ENCODE data around the gene EIF2B5. TPM values are rescaled to one million over a fixed set of nuclear protein-coding genes. Genes with fewer than 3 reads are reported as not detected.
"Not testable (repeated sequence)": the region's sequence is repeated elsewhere in the genome, so short reads cannot be mapped to it uniquely, and the experiment has no call there.

Gene EIF2B5
- total RNA-seq = 54.9 TPM

DNA sequence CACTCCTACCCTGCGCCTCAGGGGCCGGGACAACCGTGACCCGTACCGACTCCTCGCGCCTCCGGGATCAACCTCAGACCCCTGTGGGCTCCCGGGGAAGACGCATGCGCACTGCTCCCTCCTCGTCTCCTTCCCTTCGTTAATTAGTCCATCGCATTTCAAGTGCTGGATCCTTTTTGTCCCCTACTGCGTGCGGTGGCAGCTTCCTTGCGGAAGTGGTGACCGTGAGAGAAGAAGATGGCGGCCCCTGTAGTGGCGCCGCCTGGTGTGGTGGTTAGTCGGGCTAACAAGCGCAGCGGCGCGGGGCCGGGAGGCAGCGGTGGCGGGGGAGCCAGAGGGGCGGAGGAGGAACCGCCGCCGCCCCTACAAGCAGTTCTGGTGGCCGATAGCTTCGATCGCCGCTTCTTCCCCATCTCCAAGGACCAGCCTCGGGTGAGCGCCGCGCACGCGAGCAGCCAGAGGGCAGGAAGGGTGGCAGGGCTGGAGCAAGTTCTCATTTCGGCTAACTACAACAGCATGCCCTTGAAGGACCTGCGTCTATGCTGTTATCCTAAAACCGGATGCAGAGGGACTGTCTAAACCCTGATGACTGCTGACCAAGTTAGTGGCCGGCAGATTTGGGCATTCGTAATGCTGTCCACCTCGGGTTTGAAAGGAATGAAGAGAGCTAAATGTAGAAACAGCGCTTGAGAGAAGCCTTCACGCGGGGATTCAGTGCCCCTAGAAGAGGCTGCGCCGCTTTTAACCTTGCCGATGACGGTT is at the start of gene EIF2B5:
TSS of gene EIF2B5 (plus strand) at position 210 of the 762 bp plus-strand sequence. CDS start at position 238, 28 bp downstream.
- DNase-seq = peak; percentile 98

DNA sequence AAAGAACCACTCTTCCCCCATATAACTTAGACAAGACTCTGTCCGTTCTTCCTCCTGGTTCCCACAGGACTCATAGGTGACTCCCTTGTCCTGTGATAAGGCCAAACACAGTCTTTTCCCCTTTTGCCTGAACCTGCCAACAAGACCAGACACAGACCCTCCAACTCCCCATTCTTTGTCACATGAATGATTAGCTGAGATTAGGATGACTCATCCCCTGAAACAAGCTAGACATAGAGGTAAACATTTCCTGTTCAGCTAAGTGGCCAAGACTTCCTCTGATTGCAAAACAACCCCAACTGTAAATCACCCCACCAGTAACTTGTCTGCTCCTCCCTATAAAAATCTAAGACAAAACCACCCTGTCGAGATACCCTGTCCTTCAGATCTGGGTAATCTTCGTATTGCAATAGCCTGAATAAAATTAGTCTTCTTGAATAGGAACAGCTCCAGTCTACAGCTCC is 49.7 kb upstream of the EIF2B5 start:
- DNase-seq = no peak

DNA sequence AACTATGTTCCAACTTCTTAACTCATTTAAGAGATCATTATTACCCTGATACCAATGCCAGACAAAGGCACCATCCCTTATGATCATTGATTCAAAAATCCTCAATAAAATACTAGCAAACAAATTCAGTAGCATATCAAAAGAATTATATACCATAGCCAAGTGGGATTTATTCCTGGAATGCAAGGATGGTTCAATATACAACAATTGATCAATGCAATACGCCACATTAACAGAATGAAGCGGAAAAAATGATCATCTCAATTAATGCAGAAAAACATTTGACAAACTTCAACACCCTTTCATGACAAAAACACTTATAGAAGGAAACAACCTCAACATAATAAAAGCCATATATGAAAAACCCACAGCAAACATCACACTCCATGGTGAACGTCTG is 43.0 kb upstream of the EIF2B5 start:
- no peak for DNase-seq

DNA sequence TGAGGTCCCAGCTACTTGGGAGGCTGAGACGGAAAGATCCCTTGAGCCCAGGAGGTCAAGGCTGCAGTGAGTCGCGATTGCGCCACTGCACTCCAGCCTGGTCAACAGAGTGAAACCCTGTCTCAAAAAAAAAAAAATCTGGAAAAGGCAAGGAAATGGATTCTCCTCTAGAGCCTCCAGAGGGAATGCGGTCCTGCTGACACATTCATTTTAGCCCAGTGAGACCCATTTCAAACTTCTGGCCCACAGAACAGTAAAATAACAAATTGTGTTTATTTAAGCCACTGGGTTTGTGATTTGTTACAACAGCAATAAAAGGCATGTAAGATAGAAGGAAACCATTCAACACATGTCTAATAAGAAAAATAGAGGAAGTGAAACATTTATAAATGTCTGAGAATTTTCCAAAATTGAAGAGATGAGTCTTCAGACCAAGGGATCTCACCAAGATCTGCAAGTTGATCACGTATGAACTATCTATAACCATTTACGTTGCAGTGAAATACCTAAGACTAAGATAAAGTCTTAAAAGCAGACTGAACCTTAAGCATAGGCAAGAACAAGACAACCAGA is 38.3 kb upstream of the EIF2B5 start, which contains the start of gene HTR3E:
TSS of gene HTR3E (plus strand) at position 254 of the 573 bp plus-strand sequence. CDS start 466 bp downstream, outside the sequence.
- DNase-seq = no peak

DNA sequence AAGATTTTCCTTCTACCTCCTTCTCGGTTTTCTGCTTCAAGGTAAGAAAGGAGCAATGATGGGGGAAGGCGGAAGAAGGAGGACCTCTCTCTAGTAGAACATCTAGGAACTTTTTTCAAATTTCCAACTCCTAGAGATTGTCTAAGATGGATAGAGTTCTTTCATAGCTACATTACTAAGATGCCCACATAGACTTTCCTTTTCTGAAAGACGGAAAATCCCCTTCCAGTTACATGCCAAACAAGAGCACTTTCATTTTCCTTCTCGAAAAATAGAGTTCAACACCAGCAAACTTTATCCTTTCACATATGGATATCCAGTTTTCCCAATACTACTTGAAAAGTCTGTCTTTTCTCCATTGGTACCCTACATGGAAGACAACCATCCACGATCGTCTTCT is 37.6 kb upstream of the EIF2B5 start:
- DNase-seq = no peak

DNA sequence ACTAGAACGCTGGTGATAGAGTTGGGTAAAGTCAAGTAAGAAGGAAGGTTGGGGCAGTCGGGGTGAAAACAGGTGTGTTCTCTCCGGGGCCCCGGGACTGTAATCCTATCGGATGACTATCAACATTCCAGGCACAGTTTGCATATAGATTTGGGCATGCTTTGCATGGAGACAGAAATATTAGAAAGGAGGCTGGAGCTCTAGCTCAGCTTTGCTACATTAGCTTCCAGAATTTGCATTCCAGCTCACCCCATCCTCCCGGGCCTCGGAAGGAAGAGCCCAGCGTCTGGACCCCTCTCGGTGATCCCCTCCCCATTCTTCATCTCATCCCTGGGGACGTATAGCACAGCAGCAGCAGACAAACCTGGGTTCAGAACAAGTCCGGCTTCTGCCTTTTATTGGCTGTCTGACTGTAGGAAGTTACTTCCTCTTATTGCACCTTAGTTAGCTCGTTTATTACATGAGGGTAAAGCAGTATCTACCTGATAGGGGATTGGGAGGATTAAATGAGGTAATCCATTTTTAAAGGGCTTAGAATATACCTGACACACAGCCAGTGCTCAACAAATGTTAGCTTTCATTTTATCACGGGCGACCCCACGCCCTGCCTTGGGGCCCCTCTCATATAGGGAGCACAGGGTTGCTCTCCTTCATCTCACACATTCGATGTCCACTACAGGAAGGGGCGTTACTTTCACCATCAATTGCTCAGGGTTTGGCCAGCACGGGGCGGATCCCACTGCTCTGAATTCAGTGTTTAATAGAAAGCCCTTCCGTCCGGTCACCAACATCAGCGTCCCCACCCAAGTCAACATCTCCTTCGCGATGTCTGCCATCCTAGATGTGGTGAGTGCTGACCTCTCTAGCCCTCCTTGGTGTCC is 35.1 kb upstream of the EIF2B5 start:
- DNase-seq = peak; percentile 8

DNA sequence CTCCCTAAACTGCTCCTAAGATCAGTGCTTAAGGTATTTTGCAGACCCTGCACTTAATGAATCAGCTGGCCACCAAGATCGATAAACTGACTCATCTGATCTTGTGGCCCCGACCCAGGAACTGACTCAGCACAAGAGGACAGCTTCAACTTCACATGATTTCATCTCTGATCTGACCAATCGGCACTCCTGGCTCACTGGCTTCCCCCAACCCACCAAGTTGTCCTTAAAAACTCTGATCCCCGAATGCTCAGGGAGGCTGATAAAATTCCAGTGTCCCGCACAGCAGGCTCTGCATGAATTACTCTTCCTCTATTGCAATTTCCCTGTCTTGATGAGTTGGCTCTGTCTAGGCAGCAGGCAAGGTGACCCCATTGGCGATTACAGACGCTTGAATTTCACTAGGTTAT is 24.8 kb upstream of the EIF2B5 start:
- DNase-seq = no peak

DNA sequence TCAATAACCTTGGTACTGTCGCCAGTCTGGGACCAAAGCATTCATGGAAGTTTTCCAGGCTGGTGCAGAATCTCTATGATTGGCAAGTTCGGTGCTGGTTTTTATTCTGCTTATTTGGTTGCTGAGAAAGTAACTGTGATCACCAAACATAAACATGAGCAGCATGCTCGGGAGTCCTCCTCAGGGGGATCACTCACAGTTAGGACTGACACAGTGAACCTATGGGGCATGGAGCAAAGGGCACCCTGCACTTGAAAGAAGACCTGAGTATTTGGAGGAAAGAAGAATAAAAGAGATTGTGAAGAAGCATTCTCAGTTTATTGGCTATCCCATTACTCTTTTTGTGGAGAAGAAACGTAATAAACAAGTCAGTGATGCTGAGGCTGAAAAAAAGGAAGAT is 19.1 kb upstream of the EIF2B5 start:
- no peak for DNase-seq

DNA sequence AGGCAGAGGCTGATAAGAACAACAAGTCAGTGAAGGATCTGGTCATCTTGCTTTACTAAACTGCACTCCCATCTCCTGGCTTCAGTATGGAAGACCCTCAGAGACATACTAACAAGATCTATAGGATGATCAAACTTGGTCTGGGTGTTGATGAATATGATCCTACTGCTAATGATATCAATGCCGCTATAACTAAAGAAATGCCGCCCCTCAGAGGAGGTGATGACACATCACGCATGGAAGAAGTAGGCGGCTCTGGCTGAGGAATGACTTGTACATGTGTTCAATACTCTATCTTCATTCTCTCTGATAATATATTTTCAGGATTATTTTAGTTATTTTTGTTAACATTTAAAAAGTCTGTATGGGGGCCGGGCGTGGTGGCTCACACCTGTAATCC is 17.5 kb upstream of the EIF2B5 start:
- DNase-seq = no peak

DNA sequence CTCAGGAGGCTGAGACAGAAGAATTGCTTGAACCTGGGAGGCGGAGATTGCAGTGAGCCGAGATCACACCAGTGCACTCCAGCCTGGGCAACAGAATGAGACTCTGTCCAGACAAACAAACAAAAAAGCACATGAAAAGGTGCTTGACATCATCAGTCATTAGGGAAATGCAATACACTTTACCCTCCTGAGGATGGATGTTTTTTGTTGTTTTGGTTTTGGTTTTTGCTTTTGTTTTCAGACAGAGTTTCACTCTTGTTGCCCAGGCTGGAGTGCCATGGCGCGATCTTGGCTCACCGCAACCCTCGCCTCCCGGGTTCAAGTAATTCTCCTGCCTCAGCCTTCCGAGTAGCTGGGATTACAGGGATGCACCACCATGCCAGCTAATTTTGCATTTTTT is 14.1 kb upstream of the EIF2B5 start:
- not testable (repeated sequence) for DNase-seq

DNA sequence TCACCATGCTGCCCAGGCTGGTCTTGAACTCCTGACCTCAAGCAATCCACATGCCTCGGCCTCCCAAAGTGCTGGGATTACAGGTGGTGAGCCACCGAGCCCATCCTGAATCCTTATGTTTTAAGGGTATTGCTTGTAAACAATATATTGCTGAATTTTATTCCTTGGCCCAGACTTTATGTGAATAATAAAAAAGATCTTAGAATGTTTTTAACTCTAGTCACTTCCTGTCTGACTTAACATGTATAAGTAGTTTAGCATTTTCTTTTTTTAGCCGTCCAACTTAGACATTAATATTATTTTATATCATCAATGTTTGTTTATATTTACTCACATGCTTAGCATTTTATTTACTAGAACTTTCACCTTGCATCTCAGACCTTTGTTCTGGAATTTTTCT is 9.2 kb upstream of the EIF2B5 start:
- DNase-seq = no peak

DNA sequence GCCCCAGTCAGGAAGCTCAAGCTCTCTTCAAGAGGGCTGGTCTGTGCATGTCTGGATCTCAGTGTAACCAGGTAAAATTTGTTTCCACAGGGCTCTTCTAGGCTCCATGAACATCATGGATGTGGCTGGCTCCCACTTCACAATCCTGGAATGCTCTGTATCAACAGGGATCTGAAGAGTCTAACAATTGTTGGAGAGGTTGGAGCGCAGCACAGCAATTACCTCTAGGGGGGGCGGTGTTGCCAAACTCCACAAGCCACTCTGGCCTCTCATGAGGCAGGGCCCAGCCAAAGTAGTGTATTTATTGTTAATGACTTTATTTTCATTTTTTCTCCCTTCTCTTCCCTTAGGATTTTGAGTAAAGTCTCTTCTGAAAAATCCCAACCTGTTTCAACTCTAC is 6.1 kb upstream of the EIF2B5 start:
- DNase-seq = peak; percentile 27

DNA sequence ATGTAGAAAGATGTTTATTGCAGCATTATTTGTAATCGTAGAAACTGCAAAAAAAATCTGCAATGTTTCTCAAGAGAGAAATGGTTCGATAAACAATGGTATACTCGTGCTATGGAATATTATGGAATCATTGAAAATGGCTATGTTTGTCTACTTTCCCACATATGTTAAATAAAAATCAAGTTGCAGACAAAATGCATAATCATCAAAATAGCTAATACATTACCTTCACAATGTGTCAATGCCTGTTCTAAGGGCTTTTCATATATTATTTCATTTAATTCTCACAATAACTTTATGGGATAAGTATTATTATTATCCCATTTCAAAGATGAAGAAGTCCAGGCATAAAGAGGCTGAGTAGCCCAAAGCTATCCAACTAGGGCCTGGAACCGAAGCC is 2.2 kb upstream of the EIF2B5 start:
- DNase-seq = no peak

DNA sequence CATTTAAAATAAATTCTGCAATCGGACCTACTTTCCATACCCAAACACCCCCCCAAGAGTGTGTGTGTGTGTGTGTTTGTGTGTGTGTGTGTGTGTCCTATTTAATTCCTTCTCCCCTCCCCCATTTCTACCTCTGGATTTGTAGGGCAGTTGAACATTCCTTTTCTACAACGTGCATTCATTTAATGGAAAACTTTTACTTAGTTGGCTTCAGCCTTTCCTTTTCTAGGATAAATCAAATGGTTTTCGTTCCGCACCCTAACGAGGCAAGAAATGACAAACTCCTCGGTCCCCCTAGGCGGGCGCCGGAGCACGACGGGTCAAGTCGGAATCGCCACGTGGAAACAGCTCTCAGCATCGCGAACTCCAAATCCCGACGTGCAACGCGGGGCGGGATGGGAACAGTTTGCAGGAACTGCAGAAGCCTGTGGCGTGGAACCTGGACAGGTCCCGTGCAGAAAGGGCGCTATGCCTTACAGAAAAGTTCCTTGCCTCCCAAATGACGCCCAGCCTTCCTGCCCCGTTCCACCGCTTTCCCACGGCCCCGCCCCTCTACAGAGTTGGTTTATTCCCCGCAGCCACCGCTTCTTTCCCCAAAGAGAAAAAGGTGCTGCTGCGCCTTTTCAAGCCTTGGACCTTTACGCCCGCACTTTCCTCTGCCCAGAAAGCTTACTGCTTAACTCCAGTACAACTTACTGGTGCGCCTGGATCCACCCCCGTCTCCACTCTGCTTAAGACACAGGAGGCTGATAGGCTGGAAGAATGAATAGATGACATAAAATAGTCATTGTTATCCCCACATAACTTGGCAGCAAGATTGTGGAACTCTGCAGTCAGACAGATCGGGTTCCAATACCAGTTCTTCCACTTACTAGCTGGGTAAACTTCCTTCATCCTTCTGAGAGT is 1.1 kb upstream of the EIF2B5 start:
- DNase-seq = peak; percentile 93

DNA sequence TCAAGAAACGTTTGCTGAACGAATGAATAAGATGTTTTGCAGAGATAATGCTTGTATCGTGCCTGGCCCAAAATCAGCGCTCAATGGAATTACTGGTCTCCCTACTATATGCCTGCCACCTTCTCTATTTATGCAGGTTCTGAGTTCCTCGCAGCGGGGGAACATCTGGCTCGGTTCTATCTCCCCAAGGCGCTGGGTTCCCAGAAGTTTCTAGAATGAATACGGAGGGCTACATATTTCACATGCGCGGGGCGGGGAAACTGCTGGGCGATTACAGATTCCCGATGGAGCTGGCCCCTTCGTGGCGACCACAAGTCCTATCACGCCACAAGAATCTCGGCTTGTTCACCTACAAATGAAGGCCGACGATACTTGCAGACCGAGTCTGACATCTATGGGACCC is 411 bp upstream of the EIF2B5 start:
- DNase-seq = no peak

DNA sequence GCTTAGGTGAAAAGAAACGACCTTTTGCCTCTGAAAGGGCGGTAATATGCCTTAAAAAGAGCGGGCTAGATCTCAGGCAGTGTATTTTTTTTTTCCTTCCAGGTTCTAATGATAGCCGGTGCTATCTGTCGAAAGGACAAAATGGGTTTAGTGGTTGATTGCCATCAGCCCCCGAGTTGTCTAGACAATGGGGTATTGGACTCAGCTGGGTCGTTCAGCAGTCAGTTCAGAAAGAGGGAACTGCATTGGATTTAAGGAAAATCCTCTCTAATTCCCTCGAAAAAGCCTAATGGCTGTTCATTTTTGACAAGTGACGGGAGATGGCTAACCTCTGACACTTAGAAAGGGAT is 728 bp downstream of the EIF2B5 start:
- DNase-seq = no peak

DNA sequence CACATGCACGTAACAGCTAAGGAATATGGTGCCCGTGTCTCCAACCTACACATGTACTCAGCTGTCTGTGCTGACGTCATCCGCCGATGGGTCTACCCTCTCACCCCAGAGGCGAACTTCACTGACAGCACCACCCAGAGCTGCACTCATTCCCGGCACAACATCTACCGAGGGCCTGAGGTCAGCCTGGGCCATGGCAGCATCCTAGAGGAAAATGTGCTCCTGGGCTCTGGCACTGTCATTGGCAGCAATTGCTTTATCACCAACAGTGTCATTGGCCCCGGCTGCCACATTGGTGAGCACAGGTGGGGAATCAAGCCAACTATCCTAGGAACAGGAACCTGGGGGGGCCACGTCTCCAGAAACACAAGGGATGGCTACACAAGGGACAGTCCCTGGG is 5.3 kb downstream of the EIF2B5 start:
- no peak for DNase-seq

DNA sequence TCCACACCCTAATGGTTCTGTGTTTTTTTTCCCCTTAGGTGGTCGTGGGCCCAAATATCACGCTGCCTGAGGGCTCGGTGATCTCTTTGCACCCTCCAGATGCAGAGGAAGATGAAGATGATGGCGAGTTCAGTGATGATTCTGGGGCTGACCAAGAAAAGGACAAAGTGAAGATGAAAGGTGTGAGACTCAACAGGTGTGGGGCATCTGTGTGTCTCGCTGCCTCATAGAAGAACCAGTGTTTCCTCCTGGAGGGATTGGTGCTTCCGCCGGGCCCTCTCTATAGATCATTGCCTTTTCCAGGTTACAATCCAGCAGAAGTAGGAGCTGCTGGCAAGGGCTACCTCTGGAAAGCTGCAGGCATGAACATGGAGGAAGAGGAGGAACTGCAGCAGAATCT is 7.0 kb downstream of the EIF2B5 start:
- no peak for DNase-seq

DNA sequence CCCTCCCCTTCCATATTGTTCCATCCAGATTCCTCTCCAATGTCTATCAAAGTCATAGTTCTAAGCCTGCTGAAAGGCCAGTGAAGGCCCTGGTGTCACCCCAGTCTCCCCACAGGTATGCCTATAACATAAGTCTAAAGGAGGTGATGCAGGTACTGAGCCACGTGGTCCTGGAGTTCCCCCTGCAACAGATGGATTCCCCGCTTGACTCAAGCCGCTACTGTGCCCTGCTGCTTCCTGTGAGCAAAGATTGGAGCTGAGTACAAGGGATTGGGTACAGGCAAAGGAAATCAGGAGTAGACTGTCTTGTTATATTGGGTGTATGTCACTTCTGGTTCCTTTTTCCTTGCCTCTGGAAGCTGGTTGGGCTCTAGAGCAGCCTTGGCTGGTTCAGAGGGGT is 8.2 kb downstream of the EIF2B5 start:
- no peak for DNase-seq

DNA sequence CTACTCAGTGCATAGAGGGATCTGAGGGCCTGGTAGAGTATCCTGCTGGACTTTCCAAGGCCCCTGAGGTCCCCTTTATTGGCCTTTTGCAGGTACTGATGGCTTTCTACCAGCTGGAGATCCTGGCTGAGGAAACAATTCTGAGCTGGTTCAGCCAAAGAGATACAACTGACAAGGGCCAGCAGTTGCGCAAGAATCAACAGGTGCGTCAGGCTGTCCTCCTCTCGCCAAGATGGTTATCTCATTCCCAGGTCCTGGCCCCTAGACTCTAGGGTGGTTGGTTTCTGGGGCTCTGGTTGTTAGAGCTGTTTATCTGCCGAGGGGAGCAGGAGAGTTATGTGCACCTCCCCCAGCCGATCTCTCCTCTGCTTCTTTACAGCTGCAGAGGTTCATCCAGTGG is 9.3 kb downstream of the EIF2B5 start:
- no peak for DNase-seq

DNA sequence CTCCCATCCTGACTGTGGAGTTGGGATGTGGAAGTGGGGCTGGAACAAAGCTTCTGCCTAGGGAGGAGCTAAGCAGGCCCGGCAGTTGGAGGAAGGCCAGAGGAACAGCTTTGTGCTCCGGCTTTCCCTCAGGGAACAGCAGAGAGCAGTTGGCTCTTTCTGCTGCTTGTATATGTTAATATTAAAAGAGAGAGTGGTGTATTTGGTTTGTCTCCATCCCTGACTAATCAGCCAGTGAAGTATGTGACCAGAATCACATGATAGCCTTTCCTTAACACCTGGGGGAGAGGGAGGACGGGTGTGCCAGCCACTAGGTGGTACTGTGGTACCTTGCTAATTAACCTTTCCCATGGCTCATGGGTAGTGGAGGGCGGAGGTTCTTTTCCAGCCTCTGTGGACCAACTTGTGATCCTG is 10.0 kb downstream of the EIF2B5 start:
- peak; percentile 80 for DNase-seq

DNA sequence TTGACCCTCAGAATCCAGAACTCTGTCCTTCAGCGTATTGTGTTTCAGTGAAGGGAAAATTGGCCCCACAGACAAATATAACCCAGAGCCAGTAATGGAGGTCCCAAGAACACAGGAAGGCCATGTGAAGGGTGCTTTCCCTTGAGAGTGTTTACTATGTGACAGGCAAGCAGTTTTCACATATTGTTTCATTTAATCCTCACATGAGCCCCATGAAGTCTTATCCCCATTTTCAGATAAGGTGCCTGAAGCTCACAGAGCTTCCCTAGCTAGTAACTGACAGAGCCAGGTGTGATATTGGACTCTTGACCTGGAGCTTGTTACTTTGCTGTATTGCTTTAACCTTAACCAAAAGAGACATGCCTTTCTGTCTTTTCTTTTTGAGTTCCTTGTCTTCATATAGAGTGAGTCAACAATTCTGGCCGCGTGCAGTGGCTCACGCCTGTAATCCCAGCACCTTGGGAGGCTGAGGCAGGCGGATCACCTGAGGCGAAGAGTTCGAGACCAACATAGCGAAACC is 10.7 kb downstream of the EIF2B5 start:
- DNase-seq = no peak
